ENCODE data around the gene ZSCAN5C.
"Not testable (repeated sequence)": the region's sequence is repeated elsewhere in the genome, so short reads cannot be mapped to it uniquely, and the experiment has no call there.

- TF ChIP-seq EZH2 (IDR thresholded peaks at IDR 0.05; ENCODE audit: insufficient read depth, low read length); CTCF (IDR thresholded peaks at IDR 0.05; ENCODE audit: insufficient read depth, low read depth, low read length): not testable (repeated sequence)
Observed at GRCh38 chr19:56176310-56176709, 25.8 kb upstream of the ZSCAN5C start.

All from astrocyte (in vitro differentiated cells and primary cell).